ENCODE measurements around the gene SPATA20. TPM values are rescaled to one million over a fixed set of nuclear protein-coding genes. Genes with fewer than 3 reads are reported as not detected.

Gene SPATA20
- total RNA-seq, 1 donor from 2014 or later: 25.8 TPM

DNA sequence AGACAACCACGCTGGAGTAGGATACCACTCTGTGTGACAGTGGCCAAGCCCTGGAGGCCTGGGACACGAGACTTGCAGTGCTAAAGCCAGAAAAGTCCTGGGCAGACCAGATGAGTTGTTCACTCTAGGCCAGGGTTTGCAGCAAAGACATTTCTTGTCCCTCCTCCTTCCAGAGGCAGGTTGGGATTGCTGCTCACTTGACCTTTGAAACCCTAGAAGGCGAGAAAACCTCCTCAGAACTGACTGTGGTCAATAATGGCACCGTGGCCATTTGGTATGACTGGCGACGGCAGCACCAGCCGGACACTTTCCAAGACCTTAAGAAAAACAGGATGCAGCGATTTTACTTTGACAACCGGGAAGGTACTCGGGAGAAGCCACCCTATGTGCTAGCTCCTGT, 24.2 kb upstream of the SPATA20 start:
- TF ChIP-seq, protein P1, sequence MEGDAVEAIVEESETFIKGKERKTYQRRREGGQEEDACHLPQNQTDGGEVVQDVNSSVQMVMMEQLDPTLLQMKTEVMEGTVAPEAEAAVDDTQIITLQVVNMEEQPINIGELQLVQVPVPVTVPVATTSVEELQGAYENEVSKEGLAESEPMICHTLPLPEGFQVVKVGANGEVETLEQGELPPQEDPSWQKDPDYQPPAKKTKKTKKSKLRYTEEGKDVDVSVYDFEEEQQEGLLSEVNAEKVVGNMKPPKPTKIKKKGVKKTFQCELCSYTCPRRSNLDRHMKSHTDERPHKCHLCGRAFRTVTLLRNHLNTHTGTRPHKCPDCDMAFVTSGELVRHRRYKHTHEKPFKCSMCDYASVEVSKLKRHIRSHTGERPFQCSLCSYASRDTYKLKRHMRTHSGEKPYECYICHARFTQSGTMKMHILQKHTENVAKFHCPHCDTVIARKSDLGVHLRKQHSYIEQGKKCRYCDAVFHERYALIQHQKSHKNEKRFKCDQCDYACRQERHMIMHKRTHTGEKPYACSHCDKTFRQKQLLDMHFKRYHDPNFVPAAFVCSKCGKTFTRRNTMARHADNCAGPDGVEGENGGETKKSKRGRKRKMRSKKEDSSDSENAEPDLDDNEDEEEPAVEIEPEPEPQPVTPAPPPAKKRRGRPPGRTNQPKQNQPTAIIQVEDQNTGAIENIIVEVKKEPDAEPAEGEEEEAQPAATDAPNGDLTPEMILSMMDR (conservative IDR thresholded peaks at IDR 0.05): no peak
- Mint-ChIP-seq H3K27me3 (ENCODE audit: low read depth) (no peaks in the 10 kb centered on the region), H3K27ac (ENCODE audit: unreplicated experiment) (no peak overlapping the region), H3K4me1 (peaks cover 7% of the 10 kb centered on the region), H3K4me3 (no peak overlapping the region), H3K36me3 (ENCODE audit: low read depth) (no peaks in the 10 kb centered on the region), H3K9me3 (no peaks in the 10 kb centered on the region)
- DNase-seq (ENCODE audit: low read depth, low spot score): no peak

- Mint-ChIP-seq H3K27ac (ENCODE audit: unreplicated experiment) (no peak overlapping the region), H3K9me3 (no peaks in the 10 kb centered on the region), H3K4me3 (no peak overlapping the region), H3K36me3 (ENCODE audit: low read depth) (no peaks in the 10 kb centered on the region), H3K27me3 (ENCODE audit: low read depth) (no peaks in the 10 kb centered on the region), H3K4me1 (peaks cover 3% of the 10 kb centered on the region)
- DNase-seq (ENCODE audit: low read depth, low spot score): no peak
- TF ChIP-seq, protein P1 (conservative IDR thresholded peaks at IDR 0.05): no peak
Observed at GRCh38 chr17:50523208-50523607, 23.8 kb upstream of the SPATA20 start.

GRCh38 chr17:50524838-50525237, 22.1 kb upstream of the SPATA20 start:
- Mint-ChIP-seq H3K27ac (ENCODE audit: unreplicated experiment) (no peak overlapping the region), H3K27me3 (ENCODE audit: low read depth) (peaks cover 10% of the 10 kb centered on the region), H3K9me3 (no peaks in the 10 kb centered on the region), H3K36me3 (ENCODE audit: low read depth) (no peaks in the 10 kb centered on the region), H3K4me1 (no peaks in the 10 kb centered on the region), H3K4me3 (no peak overlapping the region)
- TF ChIP-seq, protein P1 (conservative IDR thresholded peaks at IDR 0.05): no peak
- no peak for DNase-seq (ENCODE audit: low read depth, low spot score)

DNA sequence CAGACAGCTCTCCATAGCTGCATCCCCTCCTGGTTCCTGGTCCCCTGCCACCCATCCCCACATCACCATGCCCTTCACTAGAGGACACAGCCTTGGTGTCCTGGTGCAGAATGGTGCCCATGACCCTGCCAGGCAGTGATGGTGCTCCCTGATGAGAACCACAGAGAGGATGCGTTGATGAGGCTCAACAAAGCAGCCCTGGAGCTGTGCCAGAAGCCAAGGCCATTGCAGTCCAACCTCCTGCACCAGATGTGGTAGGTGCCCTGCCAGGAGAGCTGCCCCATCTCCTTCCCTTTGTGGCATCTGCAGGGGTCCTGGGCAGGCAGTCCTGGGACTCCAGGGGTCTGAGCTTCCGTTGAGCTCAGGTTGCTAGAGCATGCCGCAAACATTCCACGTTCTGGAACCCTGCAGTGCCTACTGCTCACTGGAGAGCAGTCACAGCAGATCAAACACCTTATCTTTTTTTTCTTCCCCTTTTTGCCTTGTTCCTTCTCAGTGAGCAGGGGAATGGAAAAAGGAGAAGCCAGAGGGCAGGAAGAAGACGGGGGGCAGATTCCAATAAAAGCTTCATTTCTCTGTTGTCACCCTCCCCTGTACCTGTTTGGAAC, 19.7 kb upstream of the SPATA20 start:
- Mint-ChIP-seq H3K36me3 (ENCODE audit: low read depth) (no peaks in the 10 kb centered on the region), H3K4me3 (no peak overlapping the region), H3K27me3 (ENCODE audit: low read depth) (peaks cover 33% of the 10 kb centered on the region), H3K4me1 (no peaks in the 10 kb centered on the region), H3K27ac (ENCODE audit: unreplicated experiment) (no peak overlapping the region), H3K9me3 (no peaks in the 10 kb centered on the region)
- no peak for DNase-seq (ENCODE audit: low read depth, low spot score)
- TF ChIP-seq, protein P1 (conservative IDR thresholded peaks at IDR 0.05): no peak

- no peak for DNase-seq (ENCODE audit: low read depth, low spot score)
- Mint-ChIP-seq H3K4me3 (no peak overlapping the region), H3K27ac (ENCODE audit: unreplicated experiment) (no peak overlapping the region), H3K4me1 (peaks cover 1% of the 10 kb centered on the region), H3K9me3 (no peaks in the 10 kb centered on the region), H3K36me3 (ENCODE audit: low read depth) (no peaks in the 10 kb centered on the region), H3K27me3 (ENCODE audit: low read depth) (peaks cover 40% of the 10 kb centered on the region)
- TF ChIP-seq, protein P1 (conservative IDR thresholded peaks at IDR 0.05): no peak
Observed at GRCh38 chr17:50527949-50528474, 19.0 kb upstream of the SPATA20 start.

Measured in neural crest cell (in vitro differentiated cells).